ENCODE data around the gene POU2F3.

Gene POU2F3

DNA sequence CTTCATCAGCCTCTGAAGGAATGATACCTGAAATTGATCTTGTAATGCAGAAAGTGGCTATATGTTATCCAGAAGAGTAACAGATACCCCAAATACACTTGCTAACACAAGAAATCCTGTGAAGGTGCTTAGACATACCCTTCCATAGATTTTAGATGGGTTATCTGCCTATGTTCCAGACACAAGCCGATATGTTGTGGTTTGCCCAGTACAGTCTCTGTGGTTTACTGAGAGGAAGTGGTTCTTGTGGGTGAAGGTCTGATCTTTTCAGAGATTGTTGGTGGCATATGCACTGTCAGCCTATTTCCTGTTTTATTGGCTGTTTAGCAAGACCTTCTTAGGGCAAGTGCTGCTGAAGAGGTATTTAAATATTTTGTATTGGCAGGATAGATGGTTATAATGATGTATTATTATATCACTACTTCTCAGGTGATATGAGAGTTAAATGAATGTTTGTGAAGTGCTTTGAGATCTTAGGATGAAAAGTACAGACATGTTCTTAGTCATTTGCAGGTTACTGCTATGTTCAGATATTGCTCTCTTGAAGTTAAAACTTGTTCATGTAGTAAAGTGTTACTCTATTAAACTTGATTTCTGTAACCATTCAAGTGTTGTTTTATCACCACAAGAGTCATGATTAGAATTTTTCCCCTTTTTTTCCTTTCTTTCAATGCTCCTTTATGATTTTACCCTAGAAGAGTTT lies 104.5 kb downstream of the POU2F3 start:
- DNase-seq, result peak; percentile 83

- DNase-seq, result no peak
Observed at GRCh38 chr11:120346233-120346632, 106.3 kb downstream of the POU2F3 start.

DNA sequence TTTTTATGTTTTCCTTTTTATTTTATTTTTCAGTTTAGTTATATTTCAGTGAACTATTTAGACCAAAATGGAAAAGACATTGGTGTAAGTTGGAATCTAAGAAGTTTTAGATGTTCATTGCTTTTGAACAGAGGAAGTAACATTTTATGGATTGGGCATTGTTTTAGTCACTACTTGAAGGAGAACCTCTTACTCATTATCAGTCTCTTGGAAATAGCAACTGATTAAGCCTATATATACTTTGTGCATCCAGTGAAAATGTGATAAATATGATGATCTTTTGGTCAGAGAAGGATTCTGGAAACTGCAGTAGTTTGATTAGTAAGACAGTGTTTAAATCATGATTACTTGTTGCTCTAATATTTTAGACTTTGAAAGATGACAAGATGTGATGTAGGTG lies 110.7 kb downstream of the POU2F3 start:
- DNase-seq, result no peak

DNA sequence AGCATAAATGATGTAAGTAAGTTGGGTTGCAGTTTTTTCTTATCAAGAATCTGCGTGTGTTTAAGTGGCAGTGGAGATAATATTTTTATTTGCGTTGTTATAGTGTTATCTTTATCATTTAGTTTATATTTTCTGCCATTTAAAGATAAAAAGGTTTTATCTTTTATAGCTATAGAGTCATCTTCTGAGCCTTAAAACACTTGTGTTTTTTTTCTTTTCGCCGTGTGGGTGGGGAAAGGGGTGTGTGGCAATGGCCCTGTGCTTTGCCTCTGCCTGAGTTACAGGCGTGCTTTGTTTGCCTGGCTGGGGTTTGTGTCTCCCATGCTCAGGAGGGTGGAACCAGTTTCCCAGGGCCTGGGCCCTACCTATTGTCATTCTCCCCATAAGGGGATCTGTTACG lies 112.5 kb downstream of the POU2F3 start:
- DNase-seq, result no peak

DNA sequence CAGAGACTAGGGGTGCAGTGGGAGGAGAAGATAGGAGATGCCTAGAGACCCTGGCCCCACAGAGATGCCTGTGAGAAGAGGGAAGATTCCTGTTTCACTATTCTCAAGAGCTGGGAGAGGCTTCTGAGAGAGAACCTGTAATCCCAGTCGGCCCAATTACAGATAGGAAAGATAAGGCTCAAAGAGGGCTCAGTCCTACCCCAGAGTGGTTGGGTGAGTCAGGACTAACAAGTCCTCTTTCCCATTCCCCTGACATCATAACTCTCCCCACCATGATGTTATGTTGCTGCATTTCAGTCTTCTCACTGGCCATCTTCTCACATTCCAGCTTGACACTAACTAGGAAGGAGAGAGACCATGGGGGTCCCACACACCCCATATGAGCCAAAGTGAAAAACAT lies 114.1 kb downstream of the POU2F3 start:
- peak; percentile 30 for DNase-seq

GRCh38 chr11:120354779-120355178 lies 114.8 kb downstream of the POU2F3 start:
- no peak for DNase-seq

GRCh38 chr11:120357620-120358019 lies 117.7 kb downstream of the POU2F3 start:
- DNase-seq, result no peak

DNA sequence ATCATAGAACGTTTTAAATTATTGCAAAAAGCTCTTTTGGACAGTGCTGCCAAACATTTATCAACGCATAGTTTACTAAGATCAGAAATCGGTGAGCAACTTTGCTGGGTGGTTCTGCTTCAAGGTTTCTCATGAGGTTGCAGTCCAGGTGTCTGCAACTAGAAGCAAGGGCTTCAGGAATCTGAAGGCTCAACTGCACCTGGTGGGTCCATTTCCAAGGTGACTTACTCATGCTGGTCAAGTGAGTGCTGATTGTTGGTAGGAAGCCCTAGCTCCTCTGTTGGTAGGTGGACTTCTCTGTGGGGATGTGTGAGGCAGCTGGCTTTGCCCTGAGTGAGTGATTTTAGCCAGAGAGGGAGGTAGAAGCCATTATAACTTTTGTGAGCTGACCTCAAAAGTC lies 118.8 kb downstream of the POU2F3 start:
- DNase-seq, result no peak

DNA sequence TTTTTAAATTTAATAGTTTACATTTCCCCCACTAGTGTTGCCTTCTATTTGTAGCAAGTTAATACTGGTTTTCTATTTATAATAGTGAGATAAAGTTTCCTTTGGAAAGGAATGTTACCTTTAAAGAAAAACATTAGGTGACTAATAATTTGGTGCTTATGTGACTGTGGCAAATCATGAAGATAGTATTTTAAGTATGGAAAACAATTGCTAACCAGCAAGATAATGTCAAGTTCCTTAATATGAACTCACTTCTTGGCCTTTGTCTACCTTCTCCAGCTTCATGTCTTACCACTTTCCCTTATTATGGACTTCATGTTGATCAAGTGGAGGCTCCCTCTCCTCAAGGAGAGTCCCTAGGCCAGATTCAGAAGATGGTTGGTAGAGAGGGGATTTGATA lies 123.5 kb downstream of the POU2F3 start:
- DNase-seq, result no peak

GRCh38 chr11:120365512-120365911 lies 125.6 kb downstream of the POU2F3 start:
- DNase-seq, result no peak

All from EL (cell line).